Tibial nerve (tissue), 3 donors: ENCODE data around the gene MYLIP.

Experiments
- POLR2A ChIP-seq, 2 donors: fragments of 450-650 bp; IDR thresholded peaks; one replicate each; pipeline ENCODE4 v1.6.1; 2017; ENCODE audit warnings: antibody characterized with exemption in 2 of 2, mild to moderate bottlenecking in 2 of 2, moderate library complexity in 2 of 2
- TF ChIP-seq, protein P1 (sequence below), 5 experiments: fragments of 200-600 bp in 3 of 5; fragments of 450-650 bp in 2 of 5; sonication (generic) in 3 of 5; IDR thresholded peaks; one replicate each; pipeline ENCODE4 v1.5.1; 2016 to 2019; ENCODE audit warnings: antibody characterized with exemption in 5 of 5, mild to moderate bottlenecking in 3 of 5, moderate library complexity in 2 of 5

DNA sequence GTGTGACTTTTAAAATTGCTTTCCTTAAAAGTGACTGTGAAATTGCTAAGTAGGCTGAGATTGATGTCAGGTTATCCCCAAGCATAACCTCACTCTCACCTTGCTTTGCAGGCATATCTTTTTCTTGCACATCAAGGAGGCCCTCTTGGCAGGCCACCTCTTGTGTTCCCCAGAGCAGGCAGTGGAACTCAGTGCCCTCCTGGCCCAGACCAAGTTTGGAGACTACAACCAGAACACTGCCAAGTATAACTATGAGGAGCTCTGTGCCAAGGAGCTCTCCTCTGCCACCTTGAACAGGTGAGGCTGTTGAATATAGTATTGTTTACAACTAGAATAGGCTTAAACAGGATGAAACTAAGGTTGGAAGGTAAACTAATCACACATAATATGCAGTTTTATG, 12.6 kb downstream of the MYLIP start:
- TF ChIP-seq POLR2A (IDR thresholded peaks at IDR 0.05), result no peak
- TF ChIP-seq, protein P1, sequence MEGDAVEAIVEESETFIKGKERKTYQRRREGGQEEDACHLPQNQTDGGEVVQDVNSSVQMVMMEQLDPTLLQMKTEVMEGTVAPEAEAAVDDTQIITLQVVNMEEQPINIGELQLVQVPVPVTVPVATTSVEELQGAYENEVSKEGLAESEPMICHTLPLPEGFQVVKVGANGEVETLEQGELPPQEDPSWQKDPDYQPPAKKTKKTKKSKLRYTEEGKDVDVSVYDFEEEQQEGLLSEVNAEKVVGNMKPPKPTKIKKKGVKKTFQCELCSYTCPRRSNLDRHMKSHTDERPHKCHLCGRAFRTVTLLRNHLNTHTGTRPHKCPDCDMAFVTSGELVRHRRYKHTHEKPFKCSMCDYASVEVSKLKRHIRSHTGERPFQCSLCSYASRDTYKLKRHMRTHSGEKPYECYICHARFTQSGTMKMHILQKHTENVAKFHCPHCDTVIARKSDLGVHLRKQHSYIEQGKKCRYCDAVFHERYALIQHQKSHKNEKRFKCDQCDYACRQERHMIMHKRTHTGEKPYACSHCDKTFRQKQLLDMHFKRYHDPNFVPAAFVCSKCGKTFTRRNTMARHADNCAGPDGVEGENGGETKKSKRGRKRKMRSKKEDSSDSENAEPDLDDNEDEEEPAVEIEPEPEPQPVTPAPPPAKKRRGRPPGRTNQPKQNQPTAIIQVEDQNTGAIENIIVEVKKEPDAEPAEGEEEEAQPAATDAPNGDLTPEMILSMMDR (IDR thresholded peaks at IDR 0.05), result no peak
